Measurements from ENCODE around the gene RAD51B.

- TF ChIP-seq, protein P1, sequence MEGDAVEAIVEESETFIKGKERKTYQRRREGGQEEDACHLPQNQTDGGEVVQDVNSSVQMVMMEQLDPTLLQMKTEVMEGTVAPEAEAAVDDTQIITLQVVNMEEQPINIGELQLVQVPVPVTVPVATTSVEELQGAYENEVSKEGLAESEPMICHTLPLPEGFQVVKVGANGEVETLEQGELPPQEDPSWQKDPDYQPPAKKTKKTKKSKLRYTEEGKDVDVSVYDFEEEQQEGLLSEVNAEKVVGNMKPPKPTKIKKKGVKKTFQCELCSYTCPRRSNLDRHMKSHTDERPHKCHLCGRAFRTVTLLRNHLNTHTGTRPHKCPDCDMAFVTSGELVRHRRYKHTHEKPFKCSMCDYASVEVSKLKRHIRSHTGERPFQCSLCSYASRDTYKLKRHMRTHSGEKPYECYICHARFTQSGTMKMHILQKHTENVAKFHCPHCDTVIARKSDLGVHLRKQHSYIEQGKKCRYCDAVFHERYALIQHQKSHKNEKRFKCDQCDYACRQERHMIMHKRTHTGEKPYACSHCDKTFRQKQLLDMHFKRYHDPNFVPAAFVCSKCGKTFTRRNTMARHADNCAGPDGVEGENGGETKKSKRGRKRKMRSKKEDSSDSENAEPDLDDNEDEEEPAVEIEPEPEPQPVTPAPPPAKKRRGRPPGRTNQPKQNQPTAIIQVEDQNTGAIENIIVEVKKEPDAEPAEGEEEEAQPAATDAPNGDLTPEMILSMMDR (IDR thresholded peaks at IDR 0.05): no peak
- TF ChIP-seq POLR2A (IDR thresholded peaks at IDR 0.05): no peak
Measured at GRCh38 chr14:68762953-68763764, 943.6 kb downstream of the RAD51B start.
